Bone marrow (tissue), 2 donors: ENCODE measurements around the gene SOCS6.
"Not testable (repeated sequence)": the region's sequence is repeated elsewhere in the genome, so short reads cannot be mapped to it uniquely, and the experiment has no call there.

Experiments used
- DNase-seq, 2 donors: peaks; one replicate each; lab custom pipeline; 2025; lab: John Stamatoyannopoulos, UW

SOCS6 gene

GRCh38 chr18:70362258-70362657 lies 73.4 kb downstream of the SOCS6 start:
- no peak for DNase-seq

GRCh38 chr18:70363861-70364260 lies 75.0 kb downstream of the SOCS6 start:
- no peak for DNase-seq

GRCh38 chr18:70365361-70365760 lies 76.5 kb downstream of the SOCS6 start:
- no peak for DNase-seq

GRCh38 chr18:70366174-70366573 lies 77.3 kb downstream of the SOCS6 start:
- no peak for DNase-seq

GRCh38 chr18:70366670-70367069 lies 77.8 kb downstream of the SOCS6 start:
- DNase-seq, result no peak

- not testable (repeated sequence) for DNase-seq
Observed at GRCh38 chr18:70367344-70367743, 78.5 kb downstream of the SOCS6 start.

- no peak for DNase-seq
Observed at GRCh38 chr18:70368903-70369302, 80.1 kb downstream of the SOCS6 start.

- no peak for DNase-seq
Observed at GRCh38 chr18:70370762-70371733, 82.2 kb downstream of the SOCS6 start.

GRCh38 chr18:70371908-70372307 lies 83.1 kb downstream of the SOCS6 start:
- no peak for DNase-seq

- DNase-seq, result no peak
Observed at GRCh38 chr18:70372450-70373041, 83.7 kb downstream of the SOCS6 start.

- no peak for DNase-seq
Observed at GRCh38 chr18:70373042-70373519, 84.2 kb downstream of the SOCS6 start.

- DNase-seq, result no peak
Observed at GRCh38 chr18:70374154-70374553, 85.3 kb downstream of the SOCS6 start.

GRCh38 chr18:70376137-70376913 lies 87.5 kb downstream of the SOCS6 start:
- DNase-seq, result no peak

GRCh38 chr18:70376914-70377258 lies 88.0 kb downstream of the SOCS6 start:
- no peak for DNase-seq

- DNase-seq, result no peak
Observed at GRCh38 chr18:70377317-70377799, 88.5 kb downstream of the SOCS6 start.

GRCh38 chr18:70377857-70378701 lies 89.2 kb downstream of the SOCS6 start:
- no peak for DNase-seq
